Spinal cord (tissue), 10 donors: Measurements from ENCODE around the gene STXBP6. TPM values are rescaled to one million over a fixed set of nuclear protein-coding genes. Genes with fewer than 3 reads are reported as not detected.

Experiments
- DNase-seq, 6 donors: peaks; one replicate each; pipeline versions ENCODE4 v3.0.0 to v3.0.0-alpha.2; 2013 to 2015; ENCODE audit warnings: low spot score in 6 of 6, low read depth in 4 of 6
- H3K27ac ChIP-seq: one replicate; pipeline ENCODE4 v1.5.1; 2013; ENCODE audit warnings: low read depth, low read length, control low read depth
- H3K27me3 ChIP-seq: one replicate; pipeline ENCODE4 v1.6.1; 2013; ENCODE audit warnings: low read length; ENCODE audit not compliant: control insufficient read depth, insufficient read depth
- H3K36me3 ChIP-seq: one replicate; pipeline ENCODE4 v1.6.1; 2013; ENCODE audit warnings: low read length; ENCODE audit not compliant: control insufficient read depth, insufficient read depth
- H3K4me1 ChIP-seq: one replicate; pipeline ENCODE4 v1.6.1; 2013; ENCODE audit warnings: low read length; ENCODE audit not compliant: control insufficient read depth, insufficient read depth
- H3K4me3 ChIP-seq: one replicate; pipeline ENCODE4 v1.5.1; 2013; ENCODE audit warnings: low read depth, low read length, control low read depth
- H3K9me3 ChIP-seq: one replicate; pipeline ENCODE4 v1.6.1; 2013; ENCODE audit warnings: low read length; ENCODE audit not compliant: control insufficient read depth, insufficient read depth
- WGBS: methylation state at CpG from one replicate; pipeline ENCODE4 v1.1.5; 2013; ENCODE audit warnings: missing lambda C conversion rate; ENCODE audit not compliant: insufficient coverage; 5-methylcytosine and 5-hydroxymethylcytosine counted together
- polyA plus RNA-seq, 2 donors: library from polyadenylated mRNA; unstranded; fragments of 120-200 nt; gene quantifications; one replicate each; pipeline ENCODE4 v1.2.1, GENCODE V29; 2013; ENCODE audit not compliant: insufficient read length in 2 of 2
- total RNA-seq, 2 donors: library from RNA; depleted of rRNA in 1 of 2; stranded (reverse); fragments of 120-200 nt in 1 of 2; fragments of >200 nt in 1 of 2; gene quantifications; one replicate each; pipeline versions ENCODE4 v1.2.3 to v1.2.4, GENCODE V29; 2013 to 2014
- donor health status: healthy.

STXBP6 gene
- total and polyA plus RNA-seq, 4 donors = 24.5 to 49.3 (median 36.9) TPM

GRCh38 chr14:24954700-24955037 lies 95.3 kb downstream of the STXBP6 start:
- DNase-seq = no peak
- no CpG with 5 or more reads among the region's 2 CpGs for WGBS
- Histone ChIP-seq H3K27me3 (no peaks in the 10 kb centered on the region), H3K4me1 (no peaks in the 10 kb centered on the region), H3K4me3 (no peak overlapping the region), H3K9me3 (no peaks in the 10 kb centered on the region), H3K27ac (no peak overlapping the region), H3K36me3 (no peaks in the 10 kb centered on the region)

- 84% methylated on average over 2 of the region's 4 CpGs for WGBS
- no peak for DNase-seq
- Histone ChIP-seq H3K9me3 (no peaks in the 10 kb centered on the region), H3K27ac (no peak overlapping the region), H3K27me3 (no peaks in the 10 kb centered on the region), H3K4me3 (no peak overlapping the region), H3K36me3 (no peaks in the 10 kb centered on the region), H3K4me1 (no peaks in the 10 kb centered on the region)
Measured at GRCh38 chr14:24954037-24954699, 95.8 kb downstream of the STXBP6 start.

GRCh38 chr14:24952851-24953666 lies 96.9 kb downstream of the STXBP6 start:
- Histone ChIP-seq H3K9me3 (no peaks in the 10 kb centered on the region), H3K27me3 (no peaks in the 10 kb centered on the region), H3K27ac (no peak overlapping the region), H3K36me3 (no peaks in the 10 kb centered on the region), H3K4me3 (no peak overlapping the region), H3K4me1 (no peaks in the 10 kb centered on the region)
- DNase-seq = no peak
- 88% methylated on average over 7 of the region's 8 CpGs for WGBS

- H3K27me3 ChIP-seq = no peaks in the 10 kb centered on the region
- no peaks in the 10 kb centered on the region for H3K36me3 ChIP-seq
- no peak for DNase-seq
- WGBS = no CpG with 5 or more reads among the region's 1 CpG
- no peak overlapping the region for H3K27ac ChIP-seq
- H3K4me3 ChIP-seq = no peak overlapping the region
- H3K4me1 ChIP-seq = no peaks in the 10 kb centered on the region
- H3K9me3 ChIP-seq = no peaks in the 10 kb centered on the region
Measured at GRCh38 chr14:24948261-24948847, 101.6 kb downstream of the STXBP6 start.

GRCh38 chr14:24947131-24947530 lies 102.8 kb downstream of the STXBP6 start:
- Histone ChIP-seq H3K36me3 (no peaks in the 10 kb centered on the region), H3K4me1 (no peaks in the 10 kb centered on the region), H3K4me3 (no peak overlapping the region), H3K27me3 (no peaks in the 10 kb centered on the region), H3K27ac (no peak overlapping the region), H3K9me3 (no peaks in the 10 kb centered on the region)
- peak in 1 of 6 donors; percentile 76 for DNase-seq
- WGBS = 80% methylated on average over 1 of the region's 6 CpGs

- H3K36me3 ChIP-seq = no peaks in the 10 kb centered on the region
- no peak overlapping the region for H3K27ac ChIP-seq
- no peak overlapping the region for H3K4me3 ChIP-seq
- peak in 1 of 6 donors; percentile 27 for DNase-seq
- no peaks in the 10 kb centered on the region for H3K4me1 ChIP-seq
- H3K9me3 ChIP-seq = no peaks in the 10 kb centered on the region
- WGBS = no CpG with 5 or more reads among the region's 2 CpGs
- no peaks in the 10 kb centered on the region for H3K27me3 ChIP-seq
Measured at GRCh38 chr14:24944800-24945199, 105.1 kb downstream of the STXBP6 start.

GRCh38 chr14:24943024-24943423 lies 106.9 kb downstream of the STXBP6 start:
- DNase-seq = no peak
- Histone ChIP-seq H3K9me3 (no peaks in the 10 kb centered on the region), H3K27me3 (no peaks in the 10 kb centered on the region), H3K4me3 (no peak overlapping the region), H3K36me3 (no peaks in the 10 kb centered on the region), H3K4me1 (no peaks in the 10 kb centered on the region), H3K27ac (no peak overlapping the region)
- 67% methylated on average over 1 of the region's 3 CpGs for WGBS

GRCh38 chr14:24941719-24942118 lies 108.2 kb downstream of the STXBP6 start:
- Histone ChIP-seq H3K4me3 (no peak overlapping the region), H3K27ac (no peak overlapping the region), H3K9me3 (no peaks in the 10 kb centered on the region), H3K27me3 (no peaks in the 10 kb centered on the region), H3K36me3 (no peaks in the 10 kb centered on the region), H3K4me1 (no peaks in the 10 kb centered on the region)
- peak in 1 of 6 donors; percentile 68 for DNase-seq
- WGBS = 71% methylated on average over 1 of the region's 1 CpG

- no peak overlapping the region for H3K27ac ChIP-seq
- DNase-seq = no peak
- H3K27me3 ChIP-seq = no peaks in the 10 kb centered on the region
- no peaks in the 10 kb centered on the region for H3K4me1 ChIP-seq
- no peaks in the 10 kb centered on the region for H3K9me3 ChIP-seq
- 100% methylated on average over 2 of the region's 5 CpGs for WGBS
- no peak overlapping the region for H3K4me3 ChIP-seq
- H3K36me3 ChIP-seq = no peaks in the 10 kb centered on the region
Measured at GRCh38 chr14:24940213-24940783, 109.6 kb downstream of the STXBP6 start.
